SJCRH30 (cell line): Measurements from ENCODE around the gene OSBP2. TPM values are rescaled to one million over a fixed set of nuclear protein-coding genes. Genes with fewer than 3 reads are reported as not detected.
"Not testable (repeated sequence)": the region's sequence is repeated elsewhere in the genome, so short reads cannot be mapped to it uniquely, and the experiment has no call there.

Experiments
- DNase-seq, 2 experiments: peaks; one replicate each; pipeline ENCODE4 v3.0.0-alpha.2; 2015 to 2020
- H3K27ac ChIP-seq: fragments of 250-450 bp; sonication (Bioruptor Pico); 2 replicates; pipeline ENCODE4 v1.5.1; 2020; ENCODE audit warnings: mild to moderate bottlenecking, moderate library complexity
- H3K27me3 ChIP-seq: fragments of 250-450 bp; sonication (Bioruptor Pico); 2 replicates; pipeline ENCODE4 v1.5.1; 2020; ENCODE audit warnings: mild to moderate bottlenecking, moderate library complexity
- H3K36me3 ChIP-seq: fragments of 250-450 bp; sonication (Bioruptor Pico); 2 replicates; pipeline ENCODE4 v1.5.1; 2020; ENCODE audit warnings: mild to moderate bottlenecking, moderate library complexity
- H3K4me1 ChIP-seq: fragments of 250-450 bp; sonication (Bioruptor Pico); 2 replicates; pipeline ENCODE4 v1.5.1; 2020; ENCODE audit warnings: mild to moderate bottlenecking, moderate library complexity
- H3K4me3 ChIP-seq: fragments of 250-450 bp; sonication (Bioruptor Pico); 2 replicates; pipeline ENCODE4 v1.5.1; 2020; ENCODE audit warnings: mild to moderate bottlenecking, moderate library complexity
- H3K9me3 ChIP-seq: fragments of 250-450 bp; sonication (Bioruptor Pico); replicated peaks from 2 replicates; pipeline ENCODE4 v1.5.1; 2020; ENCODE audit warnings: mild to moderate bottlenecking, moderate library complexity
- total RNA-seq: library from RNA; depleted of rRNA; stranded (reverse); fragments of >200 nt; shearing (Covaris generic); gene quantifications from 2 replicates; pipeline ENCODE4 v1.2.3, GENCODE V29; 2014

OSBP2 gene
- total RNA-seq, 1 experiment from 2014 or later = not detected

DNA sequence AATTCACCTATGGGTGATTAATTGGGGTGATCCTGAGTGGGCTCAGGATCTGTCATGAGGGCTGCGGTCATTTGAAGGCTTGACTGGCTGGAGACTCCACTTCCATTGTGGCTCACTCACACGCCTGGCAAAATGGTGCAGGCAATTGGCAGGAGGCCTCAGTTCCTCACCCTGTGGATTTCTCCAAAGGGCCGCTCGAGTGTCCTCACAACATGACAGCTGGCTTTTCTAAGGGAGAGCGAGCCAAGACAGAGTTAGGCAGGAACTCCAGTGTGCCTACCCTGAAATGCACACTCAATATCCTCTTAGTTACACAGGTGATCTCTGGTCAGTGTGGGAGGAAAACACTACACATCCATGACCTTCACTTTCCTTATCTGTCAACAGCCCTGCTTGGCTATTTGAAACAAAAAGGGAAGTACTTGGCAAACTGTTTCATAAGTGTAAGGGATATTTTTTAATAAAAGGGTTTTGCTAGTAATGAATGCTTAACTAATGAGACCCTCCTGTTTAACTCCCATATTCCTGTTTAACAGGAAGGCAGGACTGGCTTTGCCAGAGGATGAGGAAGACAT, 25.7 kb downstream of the OSBP2 start:
- Histone ChIP-seq H3K4me1 (no peaks in the 10 kb centered on the region), H3K9me3 (no peaks in the 10 kb centered on the region), H3K27ac (no peak overlapping the region), H3K4me3 (no peak overlapping the region), H3K27me3 (no peaks in the 10 kb centered on the region), H3K36me3 (no peaks in the 10 kb centered on the region)
- DNase-seq = no peak

DNA sequence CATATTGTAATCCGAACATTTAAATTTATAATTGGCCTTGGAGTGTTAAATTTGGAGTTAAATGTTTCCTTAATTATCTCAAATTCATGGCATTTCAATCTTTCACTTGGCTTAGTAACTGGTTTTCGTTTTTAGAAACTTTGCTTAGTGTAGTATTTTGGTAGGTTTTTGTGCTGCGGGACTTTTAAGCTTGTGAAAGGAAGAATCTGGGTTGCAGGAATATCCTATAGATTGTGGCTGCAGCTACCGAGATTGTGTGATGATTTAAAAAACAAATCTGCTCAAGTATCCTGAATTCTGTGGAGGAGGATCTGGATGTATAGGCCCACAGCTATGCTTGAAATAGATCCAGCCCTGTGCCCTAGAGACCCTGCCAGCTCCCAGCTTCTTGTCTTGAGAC, 27.1 kb downstream of the OSBP2 start:
- no peak for DNase-seq
- Histone ChIP-seq H3K27me3 (no peaks in the 10 kb centered on the region; the same call in 1 of the 2 replicates), H3K9me3 (no peaks in the 10 kb centered on the region), H3K36me3 (no peaks in the 10 kb centered on the region), H3K27ac (no peak overlapping the region), H3K4me1 (no peaks in the 10 kb centered on the region), H3K4me3 (no peak overlapping the region)

DNA sequence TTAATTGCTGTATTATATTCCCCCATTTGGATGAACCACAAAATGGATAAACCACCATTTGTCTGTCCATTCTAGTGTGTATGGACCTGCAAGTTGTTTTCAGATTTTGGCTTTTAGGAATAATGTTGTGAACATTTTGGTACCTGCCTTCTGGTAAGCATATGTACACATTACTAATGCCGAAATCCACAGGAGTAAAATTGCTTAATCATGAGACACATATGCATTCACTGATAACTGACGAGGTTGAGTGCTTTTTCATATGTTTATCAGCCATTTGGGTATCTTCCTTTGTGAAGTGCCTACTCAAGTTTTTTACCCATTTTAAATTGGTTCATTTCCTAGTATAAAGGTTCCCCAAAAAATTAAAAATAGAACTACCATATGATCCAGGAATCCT, 34.2 kb downstream of the OSBP2 start:
- H3K27ac ChIP-seq = no peak overlapping the region
- no peak for DNase-seq

DNA sequence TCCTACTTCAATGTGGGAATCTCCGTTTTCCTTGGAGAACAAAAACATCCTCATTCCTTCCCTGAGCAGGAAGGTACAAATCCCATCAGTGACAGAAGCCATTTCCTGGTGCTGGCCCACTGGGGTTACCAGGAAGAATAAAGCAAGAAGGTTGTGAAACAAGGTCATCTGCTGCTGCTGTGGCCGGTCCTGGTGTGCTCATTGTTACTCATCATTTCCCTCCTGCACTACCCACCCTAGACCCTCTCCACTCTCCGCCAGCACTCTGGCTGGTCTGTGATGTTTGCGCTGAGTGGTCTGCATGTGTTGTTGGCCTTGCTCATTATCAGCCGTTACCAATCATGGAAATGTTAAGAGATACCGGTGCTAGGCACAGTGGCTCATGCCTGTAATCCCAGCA, 37.0 kb downstream of the OSBP2 start:
- H3K9me3 ChIP-seq = no peaks in the 10 kb centered on the region
- H3K4me1 ChIP-seq = no peaks in the 10 kb centered on the region
- H3K36me3 ChIP-seq = no peaks in the 10 kb centered on the region
- DNase-seq = no peak
- H3K27ac ChIP-seq = no peak overlapping the region
- H3K4me3 ChIP-seq = no peak overlapping the region
- no peaks in the 10 kb centered on the region; the same call in 1 of the 2 replicates for H3K27me3 ChIP-seq

More for the DNA sequence above, 34.2 kb downstream of the OSBP2 start:
- H3K4me3 ChIP-seq = no peak overlapping the region
- no peaks in the 10 kb centered on the region for H3K36me3 ChIP-seq
- no peaks in the 10 kb centered on the region for H3K9me3 ChIP-seq
- H3K4me1 ChIP-seq = no peaks in the 10 kb centered on the region
- H3K27me3 ChIP-seq = no peaks in the 10 kb centered on the region; the same call in 1 of the 2 replicates

DNA sequence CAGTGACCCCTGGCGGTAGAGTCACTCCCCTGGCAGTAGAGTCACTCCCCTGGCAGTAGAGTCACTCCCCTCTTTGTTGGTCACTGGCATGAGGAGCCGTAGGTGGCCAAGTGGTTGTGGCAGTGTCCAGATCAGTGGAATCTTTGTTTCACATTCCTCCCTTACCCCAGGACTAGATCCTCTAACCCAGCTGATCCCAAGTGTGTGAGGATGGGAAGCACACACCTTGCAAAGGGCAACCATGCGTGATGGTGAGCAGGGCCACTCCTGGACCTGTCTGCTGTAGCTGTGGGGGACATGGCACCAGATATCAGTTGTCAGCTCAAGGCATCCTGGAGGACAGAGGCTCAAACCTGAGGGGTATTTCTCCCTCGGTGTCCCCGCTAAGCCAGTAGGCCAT, 37.8 kb downstream of the OSBP2 start:
- no peaks in the 10 kb centered on the region for H3K9me3 ChIP-seq
- H3K27ac ChIP-seq = no peak overlapping the region
- H3K4me3 ChIP-seq = no peak overlapping the region
- no peaks in the 10 kb centered on the region for H3K36me3 ChIP-seq
- no peaks in the 10 kb centered on the region for H3K4me1 ChIP-seq
- no peak for DNase-seq
- no peaks in the 10 kb centered on the region for H3K27me3 ChIP-seq

DNA sequence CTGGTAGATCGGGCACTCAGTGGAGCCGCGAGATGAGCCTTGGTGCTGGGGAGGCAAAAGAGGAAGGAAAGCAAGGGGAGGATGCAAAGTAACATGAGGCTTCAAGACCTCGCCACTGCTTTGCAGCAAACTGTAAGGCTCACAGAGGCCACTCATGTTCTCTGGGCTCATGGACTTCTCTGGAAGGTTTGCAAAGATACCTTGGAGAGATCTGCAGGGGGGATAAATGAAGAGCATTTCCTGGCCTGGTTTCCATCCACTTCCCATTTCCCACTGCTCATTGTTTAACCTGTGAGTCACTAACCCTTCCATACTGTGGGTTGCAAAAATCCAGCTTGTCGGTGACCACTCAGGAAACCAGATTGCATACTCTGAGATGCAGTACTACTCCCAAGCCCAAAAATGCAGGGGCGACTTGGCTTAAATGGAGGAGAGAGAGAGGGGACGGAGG, 38.5 kb downstream of the OSBP2 start:
- no peak overlapping the region for H3K27ac ChIP-seq
- no peaks in the 10 kb centered on the region for H3K9me3 ChIP-seq
- no peak for DNase-seq

DNA sequence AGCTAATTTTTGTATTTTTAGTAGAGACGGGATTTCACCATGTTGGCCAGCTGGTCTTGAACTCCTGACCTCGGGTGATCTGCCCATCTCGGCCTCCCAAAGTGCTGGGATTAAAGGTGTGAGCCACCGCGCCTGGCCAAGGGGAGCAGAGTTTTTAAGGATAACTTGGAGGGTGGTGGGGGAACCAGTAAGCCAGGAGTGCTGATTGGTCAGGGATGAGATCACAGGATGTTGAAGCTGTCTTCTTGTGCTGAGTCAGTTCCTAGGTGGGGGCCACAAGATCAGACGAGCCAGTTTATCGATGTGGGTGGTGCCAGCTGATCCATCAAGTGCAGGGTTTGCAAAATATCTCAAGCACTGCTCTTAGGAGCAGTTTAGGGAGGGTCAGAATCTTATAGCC, 45.3 kb downstream of the OSBP2 start:
- not testable (repeated sequence) for H3K36me3 ChIP-seq, H3K27ac ChIP-seq, H3K27me3 ChIP-seq, H3K4me1 ChIP-seq, H3K4me3 ChIP-seq, DNase-seq, H3K9me3 ChIP-seq

More for the DNA sequence above, 38.5 kb downstream of the OSBP2 start:
- Histone ChIP-seq H3K27me3 (no peaks in the 10 kb centered on the region), H3K4me3 (no peak overlapping the region), H3K36me3 (no peaks in the 10 kb centered on the region), H3K4me1 (no peaks in the 10 kb centered on the region)

GRCh38 chr22:30740511-30740910, 45.8 kb downstream of the OSBP2 start:
- not testable (repeated sequence) for H3K27me3 ChIP-seq, H3K27ac ChIP-seq, H3K4me3 ChIP-seq, H3K4me1 ChIP-seq, H3K9me3 ChIP-seq, DNase-seq, H3K36me3 ChIP-seq

- DNase-seq = no peak
- Histone ChIP-seq H3K4me3 (no peak overlapping the region), H3K9me3 (no peaks in the 10 kb centered on the region), H3K27me3 (no peaks in the 10 kb centered on the region), H3K36me3 (no peaks in the 10 kb centered on the region), H3K4me1 (no peaks in the 10 kb centered on the region), H3K27ac (no peak overlapping the region)
These were observed 47.9 kb downstream of the OSBP2 start for GRCh38 chr22:30742291-30743256.

DNA sequence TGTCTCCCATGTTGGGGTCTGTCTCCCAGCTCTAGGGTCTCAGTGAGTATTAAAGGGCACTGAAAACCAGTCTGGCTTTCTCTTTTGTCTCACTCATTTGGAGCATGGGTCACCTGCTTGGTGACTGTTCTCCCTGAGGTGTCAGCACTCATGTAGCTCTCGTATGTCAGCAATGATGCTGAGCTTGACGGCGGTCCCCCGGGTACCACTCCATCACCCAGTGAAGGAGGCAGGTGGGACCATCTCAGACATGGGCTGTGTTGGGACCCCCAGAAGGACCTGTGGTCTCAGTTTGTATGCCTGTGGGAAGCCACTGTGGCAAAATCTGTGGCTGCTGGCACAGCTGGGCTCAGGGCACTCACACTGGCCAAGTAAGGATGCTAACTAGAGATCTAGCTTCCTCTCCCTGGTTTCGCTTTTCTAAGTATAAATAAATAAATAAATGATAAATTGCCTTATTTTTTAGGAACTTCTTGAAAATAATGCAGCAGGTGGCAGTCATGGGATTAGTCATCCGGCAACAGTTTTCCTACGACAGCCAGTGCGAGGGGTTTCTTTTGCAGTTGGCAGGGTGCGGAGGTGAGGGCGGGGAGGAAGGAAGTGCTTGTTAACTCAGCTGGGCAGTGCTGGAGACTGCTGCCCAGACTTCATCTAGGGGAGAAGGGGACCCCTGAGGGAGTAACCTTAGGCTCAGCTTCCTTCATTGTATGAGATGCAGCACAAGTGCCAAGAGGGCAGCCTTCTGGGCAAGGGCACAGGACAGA, 48.8 kb downstream of the OSBP2 start:
- H3K27me3 ChIP-seq = no peaks in the 10 kb centered on the region
- H3K27ac ChIP-seq = no peak overlapping the region
- H3K36me3 ChIP-seq = no peaks in the 10 kb centered on the region
- H3K9me3 ChIP-seq = no peaks in the 10 kb centered on the region
- no peaks in the 10 kb centered on the region for H3K4me1 ChIP-seq
- DNase-seq = no peak
- H3K4me3 ChIP-seq = no peak overlapping the region

- Histone ChIP-seq H3K27ac (no peak overlapping the region), H3K27me3 (no peaks in the 10 kb centered on the region), H3K4me1 (no peaks in the 10 kb centered on the region), H3K36me3 (no peaks in the 10 kb centered on the region), H3K9me3 (no peaks in the 10 kb centered on the region), H3K4me3 (no peak overlapping the region)
- no peak for DNase-seq
These were observed 49.5 kb downstream of the OSBP2 start for GRCh38 chr22:30744224-30744623.

DNA sequence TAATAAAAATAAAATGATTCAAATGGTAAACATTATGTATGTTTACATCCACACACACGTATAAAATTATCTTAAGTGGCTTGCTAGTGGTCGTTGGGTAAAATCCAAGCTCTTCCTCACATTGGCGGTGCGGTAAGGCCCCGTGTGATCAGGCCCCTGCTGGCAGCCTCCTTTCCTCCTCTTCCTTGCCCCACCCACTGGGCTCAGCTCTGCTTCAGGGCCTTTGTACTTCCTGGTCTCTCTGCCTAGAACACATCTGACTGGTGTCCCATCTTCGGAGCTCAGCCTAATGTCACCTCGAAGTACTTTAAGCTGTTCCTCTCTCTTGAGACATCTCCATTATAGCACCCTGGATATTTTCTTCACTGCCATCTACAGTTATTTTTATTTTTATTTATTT, 52.8 kb downstream of the OSBP2 start:
- DNase-seq = no peak
- H3K27me3 ChIP-seq = no peaks in the 10 kb centered on the region
- no peak overlapping the region for H3K4me3 ChIP-seq

DNA sequence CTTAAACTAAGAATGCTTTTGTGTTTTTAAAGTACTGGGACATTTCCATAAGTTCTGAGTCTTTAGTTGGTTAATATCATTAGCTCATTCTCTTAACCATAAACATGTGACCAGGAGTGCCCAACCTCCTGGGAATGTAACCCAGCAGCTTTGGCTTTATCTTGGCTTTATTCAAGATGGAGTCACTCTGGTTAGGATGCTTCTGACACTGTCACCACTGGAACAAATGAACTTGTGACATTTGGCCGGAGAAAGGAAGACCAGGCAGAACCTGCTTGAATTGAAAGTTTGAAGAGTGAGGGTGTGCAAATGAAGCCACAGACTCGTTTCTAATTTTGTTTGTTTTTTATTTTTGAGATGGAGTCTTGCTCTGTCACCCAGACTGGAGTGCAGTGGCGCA, 54.6 kb downstream of the OSBP2 start:
- Histone ChIP-seq H3K9me3 (no peaks in the 10 kb centered on the region), H3K36me3 (no peaks in the 10 kb centered on the region), H3K27ac (no peak overlapping the region), H3K27me3 (no peaks in the 10 kb centered on the region), H3K4me1 (no peaks in the 10 kb centered on the region), H3K4me3 (no peak overlapping the region)
- DNase-seq = no peak

More for the DNA sequence above, 52.8 kb downstream of the OSBP2 start:
- no peaks in the 10 kb centered on the region for H3K36me3 ChIP-seq
- no peak overlapping the region for H3K27ac ChIP-seq
- H3K9me3 ChIP-seq = no peaks in the 10 kb centered on the region
- H3K4me1 ChIP-seq = no peaks in the 10 kb centered on the region

DNA sequence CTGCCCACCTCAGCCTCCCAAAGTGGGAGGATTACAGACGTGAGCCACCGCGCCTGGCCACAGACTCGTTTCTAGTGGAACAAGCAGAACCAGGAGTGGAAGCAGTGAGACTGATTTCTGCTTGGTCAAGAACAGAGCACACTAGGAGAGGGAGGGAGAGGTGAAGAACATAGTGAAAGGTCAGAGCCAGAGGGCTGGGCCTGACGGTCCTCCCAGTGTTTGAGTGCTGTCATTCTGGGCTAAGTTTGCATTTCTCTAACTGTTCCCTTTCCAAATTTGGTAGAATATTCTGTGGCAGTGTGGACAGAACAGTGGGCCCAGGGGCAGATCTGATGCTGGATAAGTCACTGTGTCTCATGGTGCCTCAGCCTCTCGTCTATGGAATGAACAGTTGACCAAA, 55.2 kb downstream of the OSBP2 start:
- Histone ChIP-seq H3K27ac (no peak overlapping the region), H3K4me3 (no peak overlapping the region), H3K9me3 (no peaks in the 10 kb centered on the region), H3K27me3 (no peaks in the 10 kb centered on the region), H3K4me1 (no peaks in the 10 kb centered on the region), H3K36me3 (no peaks in the 10 kb centered on the region)
- DNase-seq = no peak

- Histone ChIP-seq H3K9me3 (no peaks in the 10 kb centered on the region), H3K36me3 (no peaks in the 10 kb centered on the region), H3K4me1 (no peaks in the 10 kb centered on the region), H3K4me3 (no peak overlapping the region), H3K27me3 (no peaks in the 10 kb centered on the region), H3K27ac (no peak overlapping the region)
- DNase-seq = no peak
These were observed 56.9 kb downstream of the OSBP2 start for GRCh38 chr22:30751529-30751928.
